ENCODE data around the gene STAC.
"Not testable (repeated sequence)": the region's sequence is repeated elsewhere in the genome, so short reads cannot be mapped to it uniquely, and the experiment has no call there.

The STAC gene

GRCh38 chr3:36558961-36559360 is 178.7 kb downstream of the STAC start:
- Histone ChIP-seq H3K9me3 (ENCODE audit: control insufficient read depth in 5 of 5, low read length in 5 of 5) (no peaks in the 10 kb centered on the region), H3K4me1 (ENCODE audit: control insufficient read depth in 5 of 5, insufficient read depth in 5 of 5, low read length in 5 of 5) (peaks cover 2 to 30% (median 19%) of the 10 kb centered on the region in 5 donors), H3K9ac (ENCODE audit: low read length in 5 of 5) (no peak overlapping the region), H3K27me3 (ENCODE audit: control insufficient read depth in 5 of 5, insufficient read depth in 4 of 5, low read length in 5 of 5) (no peaks in the 10 kb centered on the region), H3K27ac (ENCODE audit: low read depth, low read length) (no peak overlapping the region), H3K4me3 (ENCODE audit: low read depth in 1 of 5, low read length in 5 of 5) (no peak overlapping the region), H3K36me3 (ENCODE audit: control insufficient read depth in 5 of 5, insufficient read depth in 5 of 5, low read length in 5 of 5) (no peaks in the 10 kb centered on the region)

GRCh38 chr3:36560685-36561084 is 180.4 kb downstream of the STAC start:
- Histone ChIP-seq H3K4me3 (ENCODE audit: low read depth in 1 of 5, low read length in 5 of 5) (no peak overlapping the region), H3K4me1 (ENCODE audit: control insufficient read depth in 5 of 5, insufficient read depth in 5 of 5, low read length in 5 of 5) (peaks cover 2 to 28% (median 19%) of the 10 kb centered on the region in 5 donors), H3K27me3 (ENCODE audit: control insufficient read depth in 5 of 5, insufficient read depth in 4 of 5, low read length in 5 of 5) (no peaks in the 10 kb centered on the region), H3K36me3 (ENCODE audit: control insufficient read depth in 5 of 5, insufficient read depth in 5 of 5, low read length in 5 of 5) (no peaks in the 10 kb centered on the region), H3K9ac (ENCODE audit: low read length in 5 of 5) (no peak overlapping the region), H3K9me3 (ENCODE audit: control insufficient read depth in 5 of 5, low read length in 5 of 5) (no peaks in the 10 kb centered on the region), H3K27ac (ENCODE audit: low read depth, low read length) (no peak overlapping the region)

- Histone ChIP-seq H3K4me3 (ENCODE audit: low read depth in 1 of 5, low read length in 5 of 5) (no peak overlapping the region), H3K27me3 (ENCODE audit: control insufficient read depth in 5 of 5, insufficient read depth in 4 of 5, low read length in 5 of 5) (no peaks in the 10 kb centered on the region), H3K9ac (ENCODE audit: low read length in 5 of 5) (no peak overlapping the region), H3K4me1 (ENCODE audit: control insufficient read depth in 5 of 5, insufficient read depth in 5 of 5, low read length in 5 of 5) (peaks cover 2 to 28% (median 19%) of the 10 kb centered on the region in 5 donors), H3K9me3 (ENCODE audit: control insufficient read depth in 5 of 5, low read length in 5 of 5) (peaks cover 0 to 2% (median 0%) of the 10 kb centered on the region in 5 donors), H3K27ac (ENCODE audit: low read depth, low read length) (peak overlapping the region; percentile 32), H3K36me3 (ENCODE audit: control insufficient read depth in 5 of 5, insufficient read depth in 5 of 5, low read length in 5 of 5) (no peaks in the 10 kb centered on the region)
Measured at GRCh38 chr3:36561601-36562000, 181.3 kb downstream of the STAC start.

GRCh38 chr3:36562945-36563344 is 182.6 kb downstream of the STAC start:
- no peaks in the 10 kb centered on the region for H3K27me3 ChIP-seq (ENCODE audit: control insufficient read depth in 5 of 5, insufficient read depth in 4 of 5, low read length in 5 of 5)
- H3K4me1 ChIP-seq (ENCODE audit: control insufficient read depth in 5 of 5, insufficient read depth in 5 of 5, low read length in 5 of 5) = peaks cover 2 to 28% (median 19%) of the 10 kb centered on the region in 5 donors
- no peaks in the 10 kb centered on the region for H3K36me3 ChIP-seq (ENCODE audit: control insufficient read depth in 5 of 5, insufficient read depth in 5 of 5, low read length in 5 of 5)
- peak overlapping the region in 1 of 5 donors; percentile 19 for H3K9ac ChIP-seq (ENCODE audit: low read length in 5 of 5)
- H3K9me3 ChIP-seq (ENCODE audit: control insufficient read depth in 5 of 5, low read length in 5 of 5) = peaks cover 0 to 3% (median 0%) of the 10 kb centered on the region in 5 donors
- H3K4me3 ChIP-seq (ENCODE audit: low read depth in 1 of 5, low read length in 5 of 5) = no peak overlapping the region
- H3K27ac ChIP-seq (ENCODE audit: low read depth, low read length) = peak overlapping the region; percentile 43

- Histone ChIP-seq H3K27ac (ENCODE audit: low read depth, low read length) (no peak overlapping the region), H3K9me3 (ENCODE audit: control insufficient read depth in 5 of 5, low read length in 5 of 5) (peaks cover 0 to 19% (median 7%) of the 10 kb centered on the region in 5 donors), H3K9ac (ENCODE audit: low read length in 5 of 5) (no peak overlapping the region), H3K4me1 (ENCODE audit: control insufficient read depth in 5 of 5, insufficient read depth in 5 of 5, low read length in 5 of 5) (no peaks in the 10 kb centered on the region), H3K4me3 (ENCODE audit: low read depth in 1 of 5, low read length in 5 of 5) (no peak overlapping the region), H3K36me3 (ENCODE audit: control insufficient read depth in 5 of 5, insufficient read depth in 5 of 5, low read length in 5 of 5) (no peaks in the 10 kb centered on the region), H3K27me3 (ENCODE audit: control insufficient read depth in 5 of 5, insufficient read depth in 4 of 5, low read length in 5 of 5) (no peaks in the 10 kb centered on the region)
Measured at GRCh38 chr3:36575241-36575640, 194.9 kb downstream of the STAC start.

GRCh38 chr3:36578418-36578817 is 198.1 kb downstream of the STAC start:
- not testable (repeated sequence) for H3K27me3 ChIP-seq (ENCODE audit: control insufficient read depth in 5 of 5, insufficient read depth in 4 of 5, low read length in 5 of 5); H3K4me1 ChIP-seq (ENCODE audit: control insufficient read depth in 5 of 5, insufficient read depth in 5 of 5, low read length in 5 of 5); H3K36me3 ChIP-seq (ENCODE audit: control insufficient read depth in 5 of 5, insufficient read depth in 5 of 5, low read length in 5 of 5); H3K27ac ChIP-seq (ENCODE audit: low read depth, low read length); H3K4me3 ChIP-seq (ENCODE audit: low read depth in 1 of 5, low read length in 5 of 5); H3K9ac ChIP-seq (ENCODE audit: low read length in 5 of 5)
- H3K9me3 ChIP-seq (ENCODE audit: control insufficient read depth in 5 of 5, low read length in 5 of 5) = peaks cover 0 to 19% (median 4%) of the 10 kb centered on the region in 5 donors

- Histone ChIP-seq H3K4me3 (ENCODE audit: low read depth in 1 of 5, low read length in 5 of 5) (no peak overlapping the region), H3K9ac (ENCODE audit: low read length in 5 of 5) (no peak overlapping the region), H3K9me3 (ENCODE audit: control insufficient read depth in 5 of 5, low read length in 5 of 5) (peaks cover 0 to 19% (median 4%) of the 10 kb centered on the region in 5 donors), H3K27me3 (ENCODE audit: control insufficient read depth in 5 of 5, insufficient read depth in 4 of 5, low read length in 5 of 5) (no peaks in the 10 kb centered on the region), H3K36me3 (ENCODE audit: control insufficient read depth in 5 of 5, insufficient read depth in 5 of 5, low read length in 5 of 5) (no peaks in the 10 kb centered on the region), H3K4me1 (ENCODE audit: control insufficient read depth in 5 of 5, insufficient read depth in 5 of 5, low read length in 5 of 5) (no peaks in the 10 kb centered on the region), H3K27ac (ENCODE audit: low read depth, low read length) (no peak overlapping the region)
Measured at GRCh38 chr3:36579746-36580145, 199.4 kb downstream of the STAC start.

GRCh38 chr3:36580716-36581115 is 200.4 kb downstream of the STAC start:
- no peak overlapping the region for H3K27ac ChIP-seq (ENCODE audit: low read depth, low read length)
- H3K4me1 ChIP-seq (ENCODE audit: control insufficient read depth in 5 of 5, insufficient read depth in 5 of 5, low read length in 5 of 5) = no peaks in the 10 kb centered on the region

GRCh38 chr3:36591959-36592358 is 211.7 kb downstream of the STAC start:
- Histone ChIP-seq H3K9me3 (ENCODE audit: control insufficient read depth in 5 of 5, low read length in 5 of 5) (peaks cover 0 to 4% (median 0%) of the 10 kb centered on the region in 5 donors), H3K27ac (ENCODE audit: low read depth, low read length) (no peak overlapping the region), H3K4me1 (ENCODE audit: control insufficient read depth in 5 of 5, insufficient read depth in 5 of 5, low read length in 5 of 5) (no peaks in the 10 kb centered on the region), H3K9ac (ENCODE audit: low read length in 5 of 5) (no peak overlapping the region), H3K4me3 (ENCODE audit: low read depth in 1 of 5, low read length in 5 of 5) (no peak overlapping the region), H3K36me3 (ENCODE audit: control insufficient read depth in 5 of 5, insufficient read depth in 5 of 5, low read length in 5 of 5) (no peaks in the 10 kb centered on the region), H3K27me3 (ENCODE audit: control insufficient read depth in 5 of 5, insufficient read depth in 4 of 5, low read length in 5 of 5) (no peaks in the 10 kb centered on the region)

More at GRCh38 chr3:36580716-36581115, 200.4 kb downstream of the STAC start:
- Histone ChIP-seq H3K9me3 (ENCODE audit: control insufficient read depth in 5 of 5, low read length in 5 of 5) (peaks cover under 1 to 19% (median 4%) of the 10 kb centered on the region in 5 donors), H3K4me3 (ENCODE audit: low read depth in 1 of 5, low read length in 5 of 5) (no peak overlapping the region), H3K27me3 (ENCODE audit: control insufficient read depth in 5 of 5, insufficient read depth in 4 of 5, low read length in 5 of 5) (no peaks in the 10 kb centered on the region), H3K9ac (ENCODE audit: low read length in 5 of 5) (no peak overlapping the region), H3K36me3 (ENCODE audit: control insufficient read depth in 5 of 5, insufficient read depth in 5 of 5, low read length in 5 of 5) (no peaks in the 10 kb centered on the region)

- Histone ChIP-seq H3K9me3 (ENCODE audit: control insufficient read depth in 5 of 5, low read length in 5 of 5) (no peaks in the 10 kb centered on the region), H3K27me3 (ENCODE audit: control insufficient read depth in 5 of 5, insufficient read depth in 4 of 5, low read length in 5 of 5) (no peaks in the 10 kb centered on the region), H3K9ac (ENCODE audit: low read length in 5 of 5) (no peak overlapping the region), H3K4me1 (ENCODE audit: control insufficient read depth in 5 of 5, insufficient read depth in 5 of 5, low read length in 5 of 5) (peaks cover 0 to 7% (median 0%) of the 10 kb centered on the region in 5 donors), H3K4me3 (ENCODE audit: low read depth in 1 of 5, low read length in 5 of 5) (no peak overlapping the region), H3K27ac (ENCODE audit: low read depth, low read length) (no peak overlapping the region), H3K36me3 (ENCODE audit: control insufficient read depth in 5 of 5, insufficient read depth in 5 of 5, low read length in 5 of 5) (no peaks in the 10 kb centered on the region)
Measured at GRCh38 chr3:36595511-36595910, 215.2 kb downstream of the STAC start.

GRCh38 chr3:36596419-36596818 is 216.1 kb downstream of the STAC start:
- H3K4me1 ChIP-seq (ENCODE audit: control insufficient read depth in 5 of 5, insufficient read depth in 5 of 5, low read length in 5 of 5) = peaks cover 0 to 7% (median 1%) of the 10 kb centered on the region in 5 donors
- H3K4me3 ChIP-seq (ENCODE audit: low read depth in 1 of 5, low read length in 5 of 5) = no peak overlapping the region
- H3K9me3 ChIP-seq (ENCODE audit: control insufficient read depth in 5 of 5, low read length in 5 of 5) = no peaks in the 10 kb centered on the region
- H3K9ac ChIP-seq (ENCODE audit: low read length in 5 of 5) = no peak overlapping the region
- no peaks in the 10 kb centered on the region for H3K27me3 ChIP-seq (ENCODE audit: control insufficient read depth in 5 of 5, insufficient read depth in 4 of 5, low read length in 5 of 5)
- no peaks in the 10 kb centered on the region for H3K36me3 ChIP-seq (ENCODE audit: control insufficient read depth in 5 of 5, insufficient read depth in 5 of 5, low read length in 5 of 5)
- H3K27ac ChIP-seq (ENCODE audit: low read depth, low read length) = no peak overlapping the region

Data from subcutaneous abdominal adipose tissue (tissue), 5 donors.